Esophagus muscularis mucosa (tissue), 3 donors: Measurements from ENCODE around the gene LCE3C.

Experiments
- CTCF ChIP-seq, 3 experiments: fragments of 200-600 bp in 2 of 3; fragments of 450-650 bp in 1 of 3; sonication (generic) in 2 of 3; IDR thresholded peaks; one replicate each; pipeline ENCODE4 v1.5.1; 2017 to 2019; ENCODE audit warnings: antibody characterized with exemption in 3 of 3, mild to moderate bottlenecking in 2 of 3, moderate library complexity in 1 of 3
- POLR2A ChIP-seq: fragments of 450-650 bp; IDR thresholded peaks from one replicate; pipeline ENCODE4 v1.6.1; 2017; ENCODE audit warnings: antibody characterized with exemption, moderate library complexity, mild to moderate bottlenecking, low read depth

- TF ChIP-seq CTCF (IDR thresholded peaks at IDR 0.05): no peak
- no peak for TF ChIP-seq POLR2A
Measured at GRCh38 chr1:152585586-152585985, 14.4 kb upstream of the LCE3C start.
